ENCODE measurements around the gene SLC6A2.
A peak's percentile ranks its signal among the peaks of the same experiment; 100 is the strongest.
"Not testable (repeated sequence)": the region's sequence is repeated elsewhere in the genome, so short reads cannot be mapped to it uniquely, and the experiment has no call there.

The SLC6A2 gene

DNA sequence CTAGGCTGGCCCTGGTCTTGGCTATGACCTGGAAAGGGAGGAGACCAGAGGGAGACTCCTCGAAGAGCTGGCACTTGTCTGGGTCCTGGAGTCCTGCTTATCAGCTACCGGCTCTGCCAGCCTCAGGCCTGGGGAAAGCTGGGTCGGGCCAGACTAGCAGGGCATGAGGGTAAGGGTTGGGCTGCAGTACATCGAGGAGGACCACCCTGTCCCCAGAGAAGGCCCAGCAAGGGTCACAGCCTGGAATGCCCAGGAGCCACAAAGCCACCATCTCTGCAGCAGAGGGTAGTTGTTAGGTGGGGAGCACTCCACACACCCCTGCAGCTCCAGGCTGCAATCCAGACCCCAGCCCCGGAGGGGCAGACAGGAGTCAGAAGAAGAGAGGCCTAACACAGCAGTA, 54.0 kb downstream of the SLC6A2 start:
- no peak for DNase-seq (ENCODE audit: low read depth in 1 of 2, low spot score in 1 of 2)

DNA sequence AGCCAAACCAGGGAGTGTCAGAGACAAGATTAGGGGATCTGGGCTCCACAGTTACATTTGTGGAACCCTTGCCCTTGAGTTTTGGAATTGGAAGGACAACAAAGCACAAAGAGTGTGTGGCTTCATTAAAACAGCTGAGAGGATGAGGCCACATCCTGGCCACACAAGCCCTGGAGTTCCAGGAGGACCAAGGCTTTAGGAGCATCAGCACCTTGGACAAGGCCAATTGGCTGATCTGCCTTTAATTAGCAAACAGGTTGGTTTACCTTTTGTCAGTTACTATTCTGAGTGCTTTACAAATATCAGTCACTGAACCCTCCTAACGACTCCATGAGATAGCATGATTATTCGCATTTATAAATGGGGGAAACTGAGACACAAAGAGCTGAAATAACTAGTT, 54.7 kb downstream of the SLC6A2 start:
- no peak for DNase-seq (ENCODE audit: low read depth in 1 of 2, low spot score in 1 of 2)

DNA sequence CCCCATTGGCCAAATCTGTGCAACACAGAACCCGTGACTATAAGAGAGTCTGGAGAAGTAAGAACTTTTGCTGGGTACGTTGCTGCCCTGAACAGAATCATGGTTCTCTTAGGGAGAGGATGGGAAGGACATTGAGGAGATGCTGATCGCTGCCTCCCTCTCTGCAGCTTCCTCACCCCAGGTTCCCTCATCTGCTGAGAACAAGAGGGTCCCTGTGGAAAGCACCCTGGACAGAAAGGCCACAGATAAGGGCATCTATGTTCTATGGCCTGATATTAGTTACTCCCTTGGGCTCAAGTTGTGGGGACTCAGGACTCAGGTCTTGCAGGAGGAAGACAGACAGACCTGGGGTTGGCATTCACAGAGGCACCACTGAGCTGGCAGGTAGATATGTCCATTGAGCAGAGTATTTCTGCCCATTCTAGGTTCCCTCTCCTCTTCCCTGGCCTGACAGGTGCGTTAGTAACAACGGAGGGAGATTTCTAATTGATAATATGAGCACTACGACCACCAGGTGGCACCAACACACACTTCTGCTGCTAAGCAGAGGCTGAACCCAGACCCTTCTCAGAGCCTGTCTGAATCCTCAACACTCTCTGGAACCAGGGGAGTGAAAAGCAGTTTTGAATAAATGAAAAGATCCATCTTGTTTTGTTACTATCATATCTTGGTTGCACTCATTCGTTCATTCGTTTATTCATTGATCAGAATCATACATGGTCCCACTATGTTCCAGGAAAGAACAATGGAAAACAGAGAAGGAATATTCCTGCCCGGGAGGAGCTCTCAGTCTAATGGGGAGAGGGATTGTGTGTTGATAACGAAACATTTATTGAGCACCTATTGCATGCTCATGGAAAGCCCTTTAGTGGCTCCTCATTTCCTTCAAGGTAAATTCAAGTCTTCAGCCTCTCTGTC, 56.4 kb downstream of the SLC6A2 start:
- peak in 1 of 2 donors; percentile 42 for DNase-seq (ENCODE audit: low read depth in 1 of 2, low spot score in 1 of 2)

DNA sequence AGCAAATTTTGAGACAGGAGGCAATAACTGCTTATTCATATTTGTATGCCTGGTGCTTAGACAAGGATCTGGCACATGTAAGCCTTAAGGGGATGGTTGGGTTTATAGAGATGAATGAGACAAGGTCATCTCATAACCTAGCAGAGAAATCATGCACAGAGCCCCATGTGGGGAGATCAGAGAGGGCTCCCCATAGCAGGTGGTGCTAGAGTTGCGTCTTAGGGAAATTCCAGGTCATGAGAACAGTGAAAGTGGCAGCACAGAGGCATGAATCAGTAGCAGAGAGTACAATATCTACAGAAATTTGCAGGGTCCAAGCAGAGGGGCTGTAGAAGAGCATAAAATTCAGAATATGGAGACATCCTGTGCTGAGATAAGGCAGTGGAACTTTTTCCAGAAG, 57.3 kb downstream of the SLC6A2 start:
- DNase-seq (ENCODE audit: low read depth in 1 of 2, low spot score in 1 of 2): no peak

DNA sequence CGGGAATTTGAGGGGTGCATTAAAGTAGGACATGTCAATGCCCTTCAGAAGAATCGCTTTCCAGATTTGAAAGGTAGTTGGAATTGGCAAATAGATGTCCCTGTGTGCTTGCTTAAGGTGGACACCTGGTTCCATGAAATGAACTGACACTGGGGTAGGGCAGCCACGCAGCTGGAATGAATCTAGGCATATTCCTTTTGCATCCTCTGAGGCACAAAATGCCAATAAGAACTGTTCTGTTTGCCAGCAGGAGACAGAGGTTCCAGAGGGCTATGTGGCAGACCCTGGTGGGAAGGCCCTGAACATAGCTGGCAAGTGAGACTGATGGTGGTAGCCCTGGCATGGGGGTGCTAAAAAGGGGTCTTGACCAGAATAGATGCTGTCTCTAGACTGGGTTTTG, 61.5 kb downstream of the SLC6A2 start:
- DNase-seq (ENCODE audit: low read depth in 1 of 2, low spot score in 1 of 2): no peak

DNA sequence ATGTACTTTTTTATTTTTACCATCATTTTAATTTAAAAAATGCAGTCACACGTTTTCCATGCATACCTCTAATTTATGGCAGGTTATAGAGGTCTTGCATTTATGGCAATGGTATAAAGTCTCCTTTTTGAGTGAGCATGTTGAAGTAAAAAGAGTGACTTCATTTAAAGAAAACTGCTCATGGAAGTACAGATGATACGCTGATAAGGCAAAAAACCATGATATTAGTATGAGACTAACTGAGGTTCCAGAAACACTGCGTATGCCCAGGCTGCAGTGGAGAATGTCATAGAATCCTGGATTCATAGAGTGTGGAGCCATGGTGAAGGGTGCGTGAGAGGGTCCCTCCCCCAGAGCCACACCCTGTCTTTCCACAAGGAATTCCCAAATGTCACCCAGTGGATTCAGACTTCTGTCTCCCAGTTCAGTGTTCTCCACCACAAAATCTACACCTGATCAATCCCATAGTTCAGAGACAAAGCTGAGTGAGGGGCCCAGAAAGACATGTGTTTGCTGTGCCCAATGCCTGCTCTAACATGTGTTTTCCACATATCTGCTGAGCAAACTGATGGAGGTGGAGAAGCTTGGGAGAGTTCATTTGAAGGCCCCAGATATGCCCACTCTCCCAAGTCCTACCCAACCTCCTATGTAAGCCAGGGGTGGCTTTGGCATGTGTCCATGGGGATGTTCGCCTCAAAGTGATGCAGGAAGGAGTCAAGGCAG, 69.4 kb downstream of the SLC6A2 start:
- DNase-seq (ENCODE audit: low read depth in 1 of 2, low spot score in 1 of 2): no peak

DNA sequence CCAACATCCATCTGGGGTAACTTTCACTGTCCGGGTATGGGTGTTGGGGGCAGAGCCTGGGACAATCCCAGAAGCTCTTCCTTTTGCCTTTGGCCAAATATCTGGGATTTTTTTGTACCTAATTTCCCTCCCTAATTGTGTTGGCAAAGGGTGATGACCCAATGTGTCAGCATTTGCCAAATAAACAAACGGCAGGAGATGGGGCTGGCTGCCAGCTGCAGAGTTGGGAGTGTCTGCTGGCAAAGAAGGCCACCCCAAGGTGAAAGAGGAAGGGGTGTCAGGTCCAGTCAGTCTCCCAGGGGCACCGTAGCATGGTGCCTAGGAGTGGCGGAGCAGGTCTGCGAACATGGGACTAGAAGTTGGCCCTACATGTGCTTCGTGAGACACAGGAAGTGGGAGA, 73.0 kb downstream of the SLC6A2 start:
- DNase-seq (ENCODE audit: low read depth in 1 of 2, low spot score in 1 of 2): no peak

DNA sequence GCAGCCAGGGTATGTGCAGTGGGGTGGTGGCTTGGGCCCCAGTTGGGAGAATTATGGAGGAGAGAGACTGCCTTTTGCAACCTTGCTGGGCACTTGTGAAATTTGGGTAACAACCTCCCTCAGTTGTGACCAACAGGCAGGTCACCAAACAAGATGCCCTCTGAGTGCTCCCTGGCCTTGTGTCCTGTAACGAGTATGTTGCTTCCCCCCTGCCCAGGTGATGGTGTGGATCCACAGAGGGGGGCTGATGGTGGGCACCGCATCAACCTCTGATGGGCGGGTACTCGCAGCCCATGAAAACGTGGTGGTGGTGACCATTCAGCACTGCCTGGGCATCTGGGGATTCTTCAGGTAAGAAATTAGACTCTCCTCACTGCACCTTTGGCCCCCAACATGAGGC, 74.3 kb downstream of the SLC6A2 start:
- DNase-seq (ENCODE audit: low read depth in 1 of 2, low spot score in 1 of 2): no peak

DNA sequence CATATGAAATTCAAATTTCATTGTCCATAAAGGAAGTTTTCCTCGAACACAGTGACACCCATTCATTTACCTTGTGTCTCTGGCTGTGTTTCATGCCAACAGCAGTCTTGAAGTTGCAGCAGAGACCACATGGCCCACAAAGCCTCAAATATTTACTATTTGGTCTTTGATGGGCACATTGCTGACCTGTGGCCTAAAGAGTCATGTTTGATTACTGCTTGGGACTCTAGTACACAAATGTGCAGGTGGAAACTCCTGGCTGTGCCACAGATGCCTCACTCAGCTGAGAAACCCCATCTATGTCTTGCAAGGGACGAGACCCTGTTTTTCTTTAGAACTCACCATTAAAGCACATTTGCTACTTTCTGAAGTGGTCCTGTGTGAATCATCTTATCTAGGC, 76.7 kb downstream of the SLC6A2 start:
- no peak for DNase-seq (ENCODE audit: low read depth in 1 of 2, low spot score in 1 of 2)

DNA sequence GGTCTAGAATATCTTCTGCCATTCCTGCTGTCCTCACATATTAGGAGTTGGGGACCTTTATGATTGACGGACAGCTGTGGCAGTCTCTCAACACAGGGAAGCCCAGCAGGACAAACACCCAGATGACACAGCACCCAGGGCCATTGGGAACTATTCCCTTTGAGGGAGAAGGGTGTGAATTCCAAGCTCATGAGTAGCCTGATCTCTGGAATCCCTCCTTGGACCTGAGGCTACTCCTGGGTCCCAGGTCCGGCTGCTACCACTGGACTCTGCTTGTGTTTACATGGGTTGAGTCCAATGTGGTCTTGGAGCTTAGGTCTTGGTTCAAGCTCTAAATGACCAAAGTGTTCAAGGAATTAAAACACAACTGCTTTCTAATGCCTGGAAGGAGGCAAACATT, 78.9 kb downstream of the SLC6A2 start:
- no peak for DNase-seq (ENCODE audit: low read depth in 1 of 2, low spot score in 1 of 2)

DNA sequence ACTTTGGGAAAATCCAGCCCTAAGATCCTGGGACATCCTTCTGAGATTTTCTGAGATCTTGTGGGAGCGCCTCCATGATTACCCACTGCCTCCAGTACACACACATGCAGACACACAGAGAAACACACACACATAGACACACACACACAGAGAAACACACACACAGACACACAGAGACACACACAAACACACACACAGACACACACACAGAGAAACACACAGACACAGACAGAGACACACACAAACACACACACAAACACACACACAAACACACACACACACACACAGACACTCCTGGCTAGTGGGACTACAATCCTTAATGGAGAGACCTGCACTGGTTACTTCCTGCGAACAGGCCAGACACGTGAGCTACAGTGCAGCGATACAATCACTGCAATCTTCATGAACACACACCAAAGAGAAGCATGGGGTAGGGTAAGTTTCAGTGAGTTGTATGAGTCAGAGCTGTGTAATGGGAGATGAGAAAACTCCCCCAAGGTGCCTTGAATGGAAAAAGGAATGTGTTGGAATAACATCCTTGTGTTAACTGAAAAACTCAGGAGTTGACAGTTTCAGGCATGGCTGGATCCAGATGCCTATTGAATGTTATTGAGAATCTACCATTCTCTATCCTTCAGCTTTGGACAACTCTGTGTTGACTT, 79.5 kb downstream of the SLC6A2 start:
- DNase-seq (ENCODE audit: low read depth in 1 of 2, low spot score in 1 of 2): no peak

DNA sequence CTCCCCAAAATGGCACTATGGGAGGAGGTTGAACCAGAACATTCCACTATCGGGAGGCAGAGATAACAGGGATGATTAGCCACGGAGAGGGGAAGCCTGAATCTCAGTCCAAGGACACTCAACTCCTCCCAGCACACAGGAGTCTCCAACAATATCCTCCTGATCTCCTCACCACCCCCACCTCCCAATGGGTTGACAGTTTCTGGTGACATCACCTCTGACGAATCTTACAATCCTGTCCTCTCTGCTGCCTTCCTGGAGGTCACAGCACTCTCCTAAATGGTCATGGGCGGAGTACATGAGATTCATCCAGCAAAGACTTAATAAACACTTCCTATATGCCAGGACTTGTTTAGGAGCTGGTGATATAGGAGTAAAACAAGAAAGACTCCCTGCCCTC, 80.9 kb downstream of the SLC6A2 start:
- DNase-seq (ENCODE audit: low read depth in 1 of 2, low spot score in 1 of 2): no peak

DNA sequence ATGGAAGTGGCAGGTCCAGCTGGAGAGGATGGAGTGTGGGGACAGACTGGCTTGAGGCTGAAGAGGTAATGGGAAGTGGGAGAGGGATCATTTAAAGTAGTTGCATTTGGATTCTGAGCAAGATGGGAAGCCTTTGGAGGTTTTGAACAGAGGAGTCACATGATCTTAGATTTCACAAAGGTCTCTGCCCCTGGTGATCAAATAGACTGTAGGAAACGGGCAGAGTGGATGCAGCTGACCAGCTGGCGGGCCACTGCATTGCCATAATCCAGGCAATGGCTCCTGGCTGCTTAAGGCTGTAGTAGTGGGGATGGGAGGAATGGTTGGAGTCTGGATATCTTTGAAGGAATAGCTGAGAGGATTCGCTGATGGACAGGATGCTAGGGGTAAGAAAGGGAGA, 81.5 kb downstream of the SLC6A2 start:
- no peak for DNase-seq (ENCODE audit: low read depth in 1 of 2, low spot score in 1 of 2)

DNA sequence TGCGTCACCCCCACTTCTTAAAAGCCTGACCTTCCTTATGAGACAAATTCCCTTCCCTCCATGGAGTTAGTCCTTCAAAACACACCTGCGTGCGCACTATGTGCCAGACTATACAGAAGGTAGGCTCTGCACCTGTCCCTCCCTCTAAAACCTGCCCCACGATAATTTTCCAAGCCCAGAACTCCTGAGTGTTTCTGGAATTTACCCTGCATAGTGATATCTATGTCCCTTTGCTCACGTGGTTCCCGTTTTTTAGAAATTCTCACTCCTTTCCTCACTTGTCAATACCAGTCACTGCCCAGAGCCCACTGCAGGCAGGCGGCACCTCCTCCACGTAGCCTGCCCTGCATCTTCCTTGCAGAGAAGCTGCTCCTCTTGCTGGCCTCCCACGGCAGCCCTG, 82.2 kb downstream of the SLC6A2 start:
- no peak for DNase-seq (ENCODE audit: low read depth in 1 of 2, low spot score in 1 of 2)

DNA sequence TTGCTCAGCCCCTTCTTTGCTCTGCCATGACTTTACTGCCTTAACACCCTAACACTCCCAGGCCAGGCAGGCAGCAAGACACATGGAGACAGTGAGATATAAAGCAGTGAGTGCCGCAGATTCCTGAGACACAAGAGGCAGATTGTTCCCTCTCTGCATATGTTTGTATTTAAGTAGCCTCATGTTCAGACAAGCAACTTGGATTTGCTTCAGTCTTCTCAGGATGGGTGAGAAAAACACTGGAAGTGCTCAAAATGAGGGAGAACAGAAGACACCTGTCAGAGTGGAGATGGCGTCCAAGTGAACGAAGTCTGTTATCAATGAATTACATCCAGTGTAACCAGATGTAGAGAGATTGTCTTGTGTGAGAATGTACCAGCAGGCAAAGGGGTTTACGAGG, 90.3 kb downstream of the SLC6A2 start:
- DNase-seq (ENCODE audit: low read depth in 1 of 2, low spot score in 1 of 2): no peak

DNA sequence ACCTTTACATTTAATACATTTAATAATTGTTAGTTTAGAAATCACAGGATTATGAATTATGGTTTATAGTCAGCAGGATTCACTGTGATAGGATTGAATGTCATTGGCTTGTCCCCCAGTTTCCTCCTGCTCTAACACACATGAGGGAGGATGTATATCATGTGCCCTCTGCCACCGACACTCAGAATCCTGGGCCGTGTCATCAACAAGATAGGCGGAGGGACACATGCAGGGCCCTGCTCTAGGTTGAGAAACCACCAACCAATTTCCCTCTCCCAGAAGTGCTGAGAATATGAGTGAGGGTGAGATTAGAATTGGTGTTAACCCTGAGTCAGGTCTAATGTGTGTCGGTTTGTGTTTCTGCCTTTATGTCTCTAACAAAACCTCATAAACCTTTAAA, 92.0 kb downstream of the SLC6A2 start:
- no peak for DNase-seq (ENCODE audit: low read depth in 1 of 2, low spot score in 1 of 2)

DNA sequence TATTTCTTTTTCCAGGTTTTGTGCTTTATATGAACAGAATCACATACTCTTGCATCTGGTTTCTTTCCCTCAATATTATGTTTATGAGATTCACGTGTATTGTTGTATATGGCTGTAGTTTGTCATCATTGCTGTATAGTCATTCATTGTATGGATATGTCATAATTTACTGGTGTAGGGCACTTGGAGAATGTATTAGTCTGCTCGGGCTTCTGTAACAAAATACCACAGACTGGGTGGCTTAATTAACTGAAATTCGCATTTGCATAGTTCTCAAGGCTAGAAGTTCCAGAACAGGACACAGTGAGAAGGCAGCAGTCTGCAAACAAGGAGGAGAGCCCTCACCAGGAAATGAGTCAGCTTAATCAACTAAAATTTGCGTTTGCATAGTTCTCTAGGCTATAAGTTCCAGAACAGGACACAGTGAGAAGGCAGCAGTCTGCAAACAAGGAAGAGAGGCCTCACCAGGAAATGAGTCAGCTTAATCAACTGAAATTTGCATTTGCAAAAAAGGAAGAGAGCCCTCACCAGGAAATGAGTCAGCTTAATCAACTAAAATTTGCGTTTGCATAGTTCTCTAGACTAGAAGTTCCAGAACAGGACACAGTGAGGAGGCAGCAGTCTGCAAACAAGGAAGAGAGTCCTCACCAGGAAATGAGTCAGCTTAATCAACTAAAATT, 96.8 kb downstream of the SLC6A2 start:
- not testable (repeated sequence) for DNase-seq (ENCODE audit: low read depth in 1 of 2, low spot score in 1 of 2)

DNA sequence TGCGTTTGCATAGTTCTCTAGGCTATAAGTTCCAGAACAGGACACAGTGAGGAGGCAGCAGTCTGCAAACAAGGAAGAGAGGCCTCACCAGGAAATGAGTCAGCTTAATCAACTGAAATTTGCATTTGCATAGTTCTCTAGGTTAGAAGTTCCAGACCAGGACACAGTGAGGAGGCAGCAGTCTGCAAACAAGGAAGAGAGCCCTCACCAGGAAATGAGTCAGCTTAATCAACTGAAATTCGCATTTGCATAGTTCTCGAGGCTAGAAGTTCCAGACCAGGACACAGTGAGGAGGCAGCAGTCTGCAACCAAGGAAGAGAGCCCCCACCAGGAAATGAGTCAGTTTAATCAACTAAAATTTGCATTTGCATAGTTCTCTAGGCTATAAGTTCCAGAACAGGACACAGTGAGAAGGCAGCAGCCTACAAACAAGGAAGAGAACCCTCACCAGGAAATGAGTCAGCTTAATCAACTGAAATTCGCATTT, 97.4 kb downstream of the SLC6A2 start:
- not testable (repeated sequence) for DNase-seq (ENCODE audit: low read depth in 1 of 2, low spot score in 1 of 2)
